NCI-H2227 (cell line): ENCODE measurements around the gene PDZRN4.
"Not testable (repeated sequence)": the region's sequence is repeated elsewhere in the genome, so short reads cannot be mapped to it uniquely, and the experiment has no call there.

Experiments used
- DNase-seq: peaks from one replicate; lab custom pipeline; 2025; ENCODE audit not compliant: unreplicated experiment; lab: John Stamatoyannopoulos, UW

The PDZRN4 gene

GRCh38 chr12:41547071-41547470 lies 359.0 kb downstream of the PDZRN4 start:
- not testable (repeated sequence) for DNase-seq

DNA sequence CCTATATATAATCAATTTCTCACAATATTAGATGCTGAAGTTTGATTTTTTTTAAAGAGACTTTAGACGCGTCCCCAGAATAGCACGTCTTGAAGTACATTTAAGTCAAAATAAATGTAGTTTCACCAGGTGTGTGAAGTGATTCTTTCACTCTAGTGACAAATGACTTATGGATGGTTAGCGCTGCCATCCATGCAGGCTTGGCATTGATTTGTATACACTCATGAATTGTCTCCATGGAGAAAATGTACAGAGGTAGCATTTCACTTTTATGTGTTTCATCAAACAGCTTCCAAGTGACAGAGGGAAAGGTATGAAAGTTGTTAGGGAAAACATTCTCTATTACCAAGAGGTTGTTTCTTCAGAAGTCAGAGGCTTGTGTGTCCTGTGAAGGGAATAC lies 360.8 kb downstream of the PDZRN4 start:
- no peak for DNase-seq

DNA sequence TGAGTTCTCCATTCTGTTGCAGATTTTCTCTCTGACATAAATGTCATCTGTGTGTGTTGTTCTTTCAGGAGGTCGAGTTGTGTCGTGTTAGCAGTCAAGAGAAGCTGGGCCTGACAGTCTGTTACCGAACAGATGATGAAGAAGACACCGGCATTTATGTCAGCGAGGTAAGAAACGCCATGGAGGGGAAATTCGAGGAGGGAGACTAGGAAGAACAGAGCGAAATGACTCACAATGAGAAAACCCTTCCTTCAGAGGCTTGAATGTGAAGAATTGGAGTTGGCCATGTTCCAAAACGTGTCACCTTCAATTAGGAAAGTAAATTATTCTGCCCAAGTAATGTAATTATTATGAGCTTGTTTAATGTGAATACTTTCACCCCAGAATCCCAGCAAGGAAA lies 364.5 kb downstream of the PDZRN4 start:
- DNase-seq, result no peak

DNA sequence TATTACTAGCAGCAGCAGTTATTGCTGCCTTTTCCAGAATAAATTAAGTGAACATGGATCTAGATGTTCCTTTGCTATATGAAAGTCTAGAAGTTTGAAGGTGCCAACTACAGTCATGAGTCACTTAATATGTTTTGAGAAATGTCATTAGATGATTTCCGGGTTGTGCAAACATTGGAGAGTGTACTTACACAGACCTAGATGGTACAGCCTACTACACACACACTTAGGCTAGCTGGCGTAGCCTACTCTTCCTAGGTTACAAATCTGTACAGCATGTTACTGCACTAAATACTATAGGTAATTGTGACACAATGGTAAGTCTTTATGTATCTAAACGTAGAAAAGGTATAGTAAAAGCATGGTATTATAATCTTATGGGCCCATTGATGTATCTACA lies 368.1 kb downstream of the PDZRN4 start:
- no peak for DNase-seq

DNA sequence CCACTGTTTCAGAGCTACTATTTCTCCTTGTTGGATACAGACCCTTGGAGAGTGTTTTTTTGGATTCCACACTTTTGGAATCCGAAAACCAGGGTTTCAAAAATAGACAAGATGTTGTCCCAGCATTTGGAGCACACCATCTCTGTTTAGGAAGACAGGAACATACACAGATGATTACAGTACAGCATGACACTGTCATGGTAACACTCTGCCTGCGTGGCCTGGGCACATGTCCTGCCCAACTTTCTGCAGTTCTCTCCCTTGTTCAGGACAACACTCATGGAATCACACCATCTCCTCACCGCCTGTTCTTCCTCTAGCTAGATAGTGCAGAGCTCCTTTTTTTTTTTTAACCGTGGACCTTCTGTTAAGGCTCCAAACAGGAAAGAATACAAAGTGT lies 369.2 kb downstream of the PDZRN4 start:
- no peak for DNase-seq

GRCh38 chr12:41558671-41559070 lies 370.6 kb downstream of the PDZRN4 start:
- DNase-seq, result no peak

- DNase-seq, result no peak
These were observed 374.9 kb downstream of the PDZRN4 start for GRCh38 chr12:41563051-41563450.

- DNase-seq, result no peak
These were observed 376.7 kb downstream of the PDZRN4 start for GRCh38 chr12:41564816-41565215.

DNA sequence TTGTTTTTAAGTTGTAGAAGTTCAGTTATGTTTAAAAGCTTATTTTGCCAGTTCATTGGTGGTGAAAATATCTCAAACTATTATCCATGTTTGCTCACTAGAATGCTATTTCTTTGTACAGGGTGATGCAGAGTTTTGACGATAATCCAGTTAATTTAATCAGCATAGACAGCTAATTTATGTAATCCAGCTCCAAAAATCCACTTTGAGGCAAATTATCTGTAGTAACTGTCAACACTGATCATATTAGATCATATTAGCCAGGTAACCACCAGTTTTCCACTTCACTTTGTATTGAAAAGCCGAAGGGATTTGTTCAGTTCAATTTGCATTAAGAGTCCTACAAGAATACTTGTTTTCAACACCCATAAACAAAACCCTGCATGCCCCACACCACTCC lies 378.6 kb downstream of the PDZRN4 start:
- no peak for DNase-seq

- no peak for DNase-seq
These were observed 385.3 kb downstream of the PDZRN4 start for GRCh38 chr12:41573445-41573844.

DNA sequence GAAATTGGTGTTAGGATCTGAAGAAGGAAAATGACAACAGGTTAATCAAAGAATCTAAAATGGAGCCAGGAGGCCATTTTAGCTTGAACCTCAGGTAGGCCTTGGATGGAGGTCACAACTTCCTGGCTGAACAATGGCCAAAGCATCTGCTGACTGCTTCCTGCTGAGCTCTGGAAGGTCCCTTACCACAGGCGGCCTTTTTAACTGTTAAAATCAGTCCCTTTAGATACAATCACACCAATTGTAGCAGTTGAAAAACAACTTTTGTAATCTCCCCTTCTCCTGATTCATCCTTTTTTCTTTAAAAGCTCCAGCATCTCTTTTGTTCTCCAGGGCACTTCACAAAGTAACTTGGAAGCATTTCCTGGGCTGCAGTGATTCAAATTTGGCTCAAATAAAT lies 388.8 kb downstream of the PDZRN4 start:
- DNase-seq, result no peak

GRCh38 chr12:41577995-41578394 lies 389.9 kb downstream of the PDZRN4 start:
- DNase-seq, result no peak

- no peak for DNase-seq
These were observed 397.7 kb downstream of the PDZRN4 start for GRCh38 chr12:41585784-41586183.

DNA sequence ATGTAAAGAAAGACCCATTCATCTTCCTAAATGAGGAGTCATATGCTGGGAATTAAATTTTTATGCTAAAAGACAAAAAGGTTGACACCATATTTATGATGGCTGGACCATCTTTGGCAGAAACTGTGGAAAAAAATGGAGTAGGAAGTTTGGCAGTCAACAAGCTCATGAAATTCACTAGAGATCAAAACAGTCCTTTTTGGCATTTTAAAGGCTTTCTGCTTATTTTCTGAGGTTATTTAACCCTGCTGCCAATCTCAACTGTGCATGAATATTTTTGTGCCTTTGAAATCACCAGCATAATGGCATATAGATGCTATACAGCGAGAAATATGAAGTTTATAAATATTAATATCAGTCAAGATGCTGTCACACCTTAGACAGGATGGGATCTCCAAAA lies 399.5 kb downstream of the PDZRN4 start:
- DNase-seq, result no peak

DNA sequence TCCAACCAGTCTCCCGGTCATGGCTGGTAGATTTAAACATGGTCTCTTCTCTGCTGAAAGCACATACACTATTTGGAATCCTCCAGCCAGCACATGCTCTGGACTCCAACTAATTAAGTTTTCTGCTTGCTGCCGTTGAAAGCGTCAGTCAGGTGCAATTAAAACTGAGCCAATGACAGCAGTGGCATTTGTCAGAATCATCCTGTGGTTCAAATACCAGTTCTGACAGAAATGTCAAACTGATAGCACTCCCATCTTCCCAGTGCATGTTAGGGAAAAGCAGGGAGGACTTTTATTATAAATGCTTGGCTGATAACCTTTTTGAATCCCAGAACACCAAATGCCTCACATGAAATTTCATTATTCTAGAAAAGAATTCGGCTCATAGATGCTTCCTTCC lies 401.8 kb downstream of the PDZRN4 start:
- no peak for DNase-seq

GRCh38 chr12:41596190-41596589 lies 408.1 kb downstream of the PDZRN4 start:
- no peak for DNase-seq

DNA sequence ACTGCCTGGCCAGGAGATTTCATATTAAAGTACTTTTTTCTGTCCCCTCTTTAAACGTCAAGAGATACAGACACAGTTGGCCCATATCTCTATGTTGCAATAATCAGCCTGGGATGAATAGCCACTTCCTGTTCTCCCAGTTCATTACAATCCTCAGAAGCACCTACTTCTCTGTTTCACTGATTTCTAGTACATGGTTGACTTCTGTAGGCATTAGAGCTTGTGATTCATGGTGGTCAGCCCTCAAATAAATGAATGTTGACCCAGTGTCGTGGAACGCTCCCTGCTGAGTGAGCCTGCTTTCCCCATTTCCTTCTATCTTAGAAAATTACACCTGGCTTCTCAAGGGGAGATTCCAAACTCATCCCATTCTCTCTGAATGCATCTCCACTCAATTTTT lies 416.7 kb downstream of the PDZRN4 start:
- no peak for DNase-seq

- no peak for DNase-seq
These were observed 417.6 kb downstream of the PDZRN4 start for GRCh38 chr12:41605545-41606305.

- DNase-seq, result no peak
These were observed 418.6 kb downstream of the PDZRN4 start for GRCh38 chr12:41606468-41607445.

- DNase-seq, result no peak
These were observed 424.9 kb downstream of the PDZRN4 start for GRCh38 chr12:41612892-41613557.

DNA sequence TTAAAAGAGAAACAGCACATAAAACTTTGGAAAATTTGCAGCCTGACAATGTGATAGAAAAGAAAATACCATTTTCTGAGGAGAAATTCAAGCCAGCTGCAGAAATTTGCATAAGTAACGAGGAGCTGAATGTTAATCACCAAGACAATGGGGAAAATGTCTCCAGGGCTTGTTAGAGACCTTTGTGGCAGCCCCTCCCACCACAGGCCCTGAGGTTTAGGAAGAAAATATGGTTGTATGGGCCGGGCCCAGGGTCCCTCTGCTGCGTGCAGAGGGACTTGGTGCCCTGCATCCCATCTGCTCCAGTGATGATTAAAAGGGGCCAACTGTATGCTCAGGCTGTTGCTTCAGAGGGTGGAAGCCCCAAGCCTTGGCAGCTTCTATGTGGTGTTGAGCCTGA lies 427.1 kb downstream of the PDZRN4 start:
- DNase-seq, result not testable (repeated sequence)

- DNase-seq, result no peak
These were observed 431.6 kb downstream of the PDZRN4 start for GRCh38 chr12:41619705-41620104.
